Mononuclear cell (primary cell): ENCODE data around the gene ACBD5. TPM values are rescaled to one million over a fixed set of nuclear protein-coding genes. Genes with fewer than 3 reads are reported as not detected.
"Not testable (repeated sequence)": the region's sequence is repeated elsewhere in the genome, so short reads cannot be mapped to it uniquely, and the experiment has no call there.

Source experiments
- H3K27me3 ChIP-seq: 2 replicates; pipeline ENCODE4 v1.6.0; 2011; ENCODE audit warnings: low read length, control low read depth; ENCODE audit not compliant: insufficient read depth
- H3K4me1 ChIP-seq: 2 replicates; pipeline ENCODE4 v1.5.1; 2011; ENCODE audit warnings: mild to moderate bottlenecking, low read length, control low read depth; ENCODE audit not compliant: insufficient read depth
- H3K4me3 ChIP-seq: 2 replicates; pipeline ENCODE4 v1.5.1; 2011; ENCODE audit warnings: mild to moderate bottlenecking, low read length, moderate library complexity
- H3K9me3 ChIP-seq: 2 replicates; pipeline ENCODE4 v1.5.1; 2011; ENCODE audit warnings: low read depth, mild to moderate bottlenecking, control low read depth, low read length
- total RNA-seq: library from RNA; depleted of rRNA; stranded (reverse); fragments of >200 nt; gene quantifications from one replicate; pipeline ENCODE4 v1.2.3, GENCODE V29; 2012

The ACBD5 gene, protein sequence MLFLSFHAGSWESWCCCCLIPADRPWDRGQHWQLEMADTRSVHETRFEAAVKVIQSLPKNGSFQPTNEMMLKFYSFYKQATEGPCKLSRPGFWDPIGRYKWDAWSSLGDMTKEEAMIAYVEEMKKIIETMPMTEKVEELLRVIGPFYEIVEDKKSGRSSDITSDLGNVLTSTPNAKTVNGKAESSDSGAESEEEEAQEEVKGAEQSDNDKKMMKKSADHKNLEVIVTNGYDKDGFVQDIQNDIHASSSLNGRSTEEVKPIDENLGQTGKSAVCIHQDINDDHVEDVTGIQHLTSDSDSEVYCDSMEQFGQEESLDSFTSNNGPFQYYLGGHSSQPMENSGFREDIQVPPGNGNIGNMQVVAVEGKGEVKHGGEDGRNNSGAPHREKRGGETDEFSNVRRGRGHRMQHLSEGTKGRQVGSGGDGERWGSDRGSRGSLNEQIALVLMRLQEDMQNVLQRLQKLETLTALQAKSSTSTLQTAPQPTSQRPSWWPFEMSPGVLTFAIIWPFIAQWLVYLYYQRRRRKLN
- 35.8 TPM for total RNA-seq

DNA sequence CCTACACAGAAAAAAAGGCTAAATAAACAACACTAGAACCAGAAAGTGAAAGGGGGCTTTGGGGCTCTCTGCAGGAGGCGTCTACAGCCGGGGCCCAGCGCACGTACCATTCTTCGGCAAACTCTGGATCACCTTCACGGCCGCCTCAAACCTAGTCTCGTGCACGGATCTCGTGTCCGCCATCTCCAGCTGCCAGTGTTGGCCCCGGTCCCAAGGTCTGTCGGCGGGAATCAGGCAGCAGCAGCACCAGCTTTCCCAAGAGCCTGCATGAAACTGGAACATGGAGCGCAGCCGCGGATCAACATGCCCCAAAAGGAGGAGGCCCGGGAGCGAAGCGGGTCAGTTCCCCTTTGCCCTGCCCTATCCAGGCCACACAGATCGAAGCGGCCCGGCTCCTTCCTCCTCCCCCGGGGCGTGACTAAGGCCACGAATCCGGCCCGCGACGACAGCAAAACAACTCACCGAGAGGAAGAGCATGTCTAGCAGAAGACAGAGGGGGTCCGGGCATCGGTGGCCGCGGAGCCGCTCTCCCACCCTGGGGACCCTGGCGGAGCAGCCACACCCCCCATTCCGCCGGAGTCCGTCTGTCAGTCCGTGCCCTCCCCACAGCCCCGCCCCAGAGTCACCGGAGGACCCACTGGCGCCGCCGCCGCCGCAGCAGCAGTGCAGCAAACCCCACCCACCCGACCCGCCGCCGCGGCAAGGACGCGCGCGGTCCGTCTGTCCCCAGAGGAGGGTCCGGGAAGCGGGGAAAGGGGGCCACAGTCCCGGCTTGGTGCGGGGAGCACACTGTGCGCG lies at the start of gene ACBD5:
TSS of gene ACBD5 (minus strand) at position 586 of the 798 bp plus-strand sequence. CDS start at position 477, 109 bp downstream.
- H3K4me1 ChIP-seq, result peaks cover 28% of the 10 kb centered on the region
- H3K4me3 ChIP-seq, result peak within 1 kb of the TSS; percentile 69
- H3K9me3 ChIP-seq, result no peaks in the 10 kb centered on the region
- H3K27me3 ChIP-seq, result no peaks in the 10 kb centered on the region

DNA sequence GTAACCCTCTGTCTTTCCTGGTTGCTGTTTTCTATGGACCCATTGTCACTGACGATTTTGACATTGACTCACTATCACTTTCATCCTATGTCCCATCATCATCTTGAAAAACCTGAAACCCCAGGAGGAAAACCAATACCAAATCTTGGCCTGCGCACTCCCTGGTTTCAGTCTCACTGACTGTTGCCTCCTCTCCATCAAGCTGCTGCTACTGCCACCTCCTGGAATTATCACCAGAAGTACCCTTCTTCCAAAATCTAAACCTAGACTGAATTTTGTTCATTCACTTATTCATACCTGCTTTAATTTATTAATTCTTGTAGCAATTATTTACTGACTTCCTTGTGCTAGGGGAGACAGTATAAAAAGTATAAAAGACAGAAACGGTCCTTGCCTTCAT lies 44.5 kb upstream of the ACBD5 start:
- no peaks in the 10 kb centered on the region for H3K4me1 ChIP-seq
- no peaks in the 10 kb centered on the region for H3K27me3 ChIP-seq
- no peaks in the 10 kb centered on the region for H3K9me3 ChIP-seq
- no peak overlapping the region for H3K4me3 ChIP-seq

DNA sequence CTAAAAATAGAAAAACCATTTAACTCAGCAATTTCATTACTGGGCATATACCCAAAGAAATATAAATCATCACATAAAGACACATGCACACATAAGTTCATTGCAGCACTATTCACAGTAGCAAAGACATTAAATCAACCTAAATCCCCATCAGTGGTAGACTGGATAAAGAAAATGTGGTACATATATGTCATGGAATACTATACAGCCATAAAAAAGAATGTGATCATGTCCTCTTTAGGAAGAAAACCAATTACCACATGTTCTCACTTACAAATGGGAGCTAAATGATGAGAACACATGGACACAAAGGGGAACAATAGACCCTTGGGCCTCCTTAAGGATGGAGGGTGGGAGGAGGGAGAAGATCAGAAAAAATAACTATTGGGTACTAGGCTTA lies 36.0 kb upstream of the ACBD5 start:
- Histone ChIP-seq H3K4me3 (no peak overlapping the region), H3K27me3 (peaks cover 18% of the 10 kb centered on the region), H3K9me3 (no peaks in the 10 kb centered on the region), H3K4me1 (no peaks in the 10 kb centered on the region)

DNA sequence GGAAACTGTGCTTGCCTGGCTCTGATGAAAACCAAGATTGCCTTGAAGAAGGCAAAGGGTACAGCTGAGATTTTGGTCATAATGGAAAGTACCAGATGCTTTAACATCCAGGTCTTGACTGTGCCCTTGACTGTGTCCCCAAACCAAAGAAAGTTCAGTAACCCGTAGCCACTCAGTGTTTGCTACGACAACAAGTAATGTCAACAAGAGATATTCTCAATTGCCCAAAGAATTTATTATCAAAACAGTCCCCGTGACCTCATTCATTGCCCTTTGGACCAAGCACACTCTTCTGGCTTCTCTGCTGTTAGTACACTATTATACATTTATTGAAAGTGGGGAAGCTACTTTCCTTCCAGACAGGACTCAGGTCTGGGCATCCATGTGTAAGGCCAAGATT lies 25.4 kb upstream of the ACBD5 start:
- not testable (repeated sequence) for H3K9me3 ChIP-seq, H3K4me3 ChIP-seq, H3K4me1 ChIP-seq
- H3K27me3 ChIP-seq, result peaks cover 26% of the 10 kb centered on the region

DNA sequence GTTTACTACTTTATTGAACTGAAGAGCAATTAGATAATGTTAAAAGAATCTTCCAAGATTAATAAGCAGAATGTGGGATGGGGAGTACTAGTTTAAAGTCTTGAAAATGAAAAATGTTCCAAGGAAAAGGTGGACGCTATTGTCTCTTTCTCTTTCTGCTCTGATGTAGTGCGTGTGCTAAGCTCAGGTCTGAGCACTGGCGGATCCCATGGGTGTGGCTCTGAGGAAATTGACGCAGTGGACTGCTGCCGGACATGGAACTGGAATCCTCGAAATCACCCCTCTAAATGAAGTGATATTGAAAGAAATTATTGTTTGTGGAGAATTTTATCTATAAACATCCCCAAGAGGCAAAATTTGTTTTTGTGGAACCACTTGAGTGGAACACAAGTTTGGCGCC lies 22.2 kb upstream of the ACBD5 start:
- H3K4me3 ChIP-seq, H3K9me3 ChIP-seq: not testable (repeated sequence)
- Histone ChIP-seq H3K4me1 (peaks cover 17% of the 10 kb centered on the region), H3K27me3 (peaks cover 58% of the 10 kb centered on the region)

DNA sequence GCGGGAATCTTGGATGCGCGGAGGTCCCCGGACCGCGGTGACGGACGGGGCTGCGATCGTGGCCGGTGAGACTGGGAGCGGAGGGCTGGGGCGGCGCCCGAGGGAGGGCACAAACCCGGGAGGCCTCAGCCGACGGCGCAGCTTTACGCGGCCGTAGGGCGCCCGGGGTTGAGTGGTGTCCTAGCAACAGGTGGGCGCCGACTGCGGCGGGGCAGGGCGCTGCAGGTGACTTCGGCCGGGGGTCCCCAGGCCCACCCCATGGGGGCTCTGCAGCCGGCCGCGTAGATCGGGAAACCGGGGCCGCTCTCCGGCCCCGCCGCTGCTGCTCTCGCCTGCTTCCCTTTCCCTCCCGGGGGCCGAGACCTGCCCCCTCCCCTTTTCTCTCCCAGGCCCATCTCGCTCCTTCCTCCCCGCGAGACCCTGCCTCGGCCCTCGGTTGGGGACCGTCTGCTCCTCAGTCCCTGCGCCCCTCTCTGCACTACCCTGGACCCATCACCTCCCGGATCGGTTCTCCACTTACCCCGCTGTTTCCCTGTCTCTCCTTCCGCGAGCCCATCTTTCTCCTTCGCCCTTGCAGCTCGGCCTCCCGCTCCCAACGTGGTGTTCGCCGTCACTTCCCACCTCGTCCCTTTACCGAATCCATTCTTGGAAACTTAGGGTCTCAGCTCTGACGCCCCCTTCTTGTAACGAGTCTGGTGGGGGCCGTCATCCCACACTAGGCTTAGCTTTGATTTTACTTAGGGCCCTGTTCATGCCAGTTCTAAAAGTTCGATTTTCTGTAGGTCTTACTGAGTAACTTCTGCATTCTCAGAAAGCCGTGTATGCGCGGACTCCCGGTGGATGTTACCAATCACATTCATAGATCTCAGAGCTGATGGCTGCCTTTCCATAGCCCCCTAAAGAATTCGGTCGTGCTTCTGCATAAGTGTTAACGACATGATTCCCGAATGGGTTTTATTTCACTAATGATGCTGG lies 18.5 kb upstream of the ACBD5 start:
- Histone ChIP-seq H3K27me3 (peaks cover 64% of the 10 kb centered on the region), H3K9me3 (no peaks in the 10 kb centered on the region), H3K4me3 (peak overlapping the region; percentile 31), H3K4me1 (peaks cover 21% of the 10 kb centered on the region)

DNA sequence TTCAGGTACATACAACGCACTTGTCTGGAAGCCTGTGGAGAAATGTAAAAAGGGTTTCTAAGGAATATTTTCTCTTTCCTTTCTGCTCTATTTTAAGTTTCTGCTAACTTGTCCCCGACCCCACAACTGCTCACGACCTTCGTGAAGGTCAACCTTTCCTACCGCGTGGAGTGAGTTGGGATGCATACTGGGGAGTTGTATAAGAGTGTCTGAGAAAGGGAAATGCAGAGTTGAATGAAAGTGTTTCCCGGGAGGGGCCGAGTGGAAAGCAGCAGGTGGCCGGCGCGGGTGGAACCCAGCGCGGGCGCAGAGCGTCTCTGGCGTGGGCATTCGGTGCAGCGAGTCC lies 17.9 kb upstream of the ACBD5 start:
- peaks cover 61% of the 10 kb centered on the region for H3K27me3 ChIP-seq
- H3K9me3 ChIP-seq, result no peaks in the 10 kb centered on the region
- H3K4me3 ChIP-seq, result peak overlapping the region; percentile 31
- peaks cover 21% of the 10 kb centered on the region for H3K4me1 ChIP-seq

DNA sequence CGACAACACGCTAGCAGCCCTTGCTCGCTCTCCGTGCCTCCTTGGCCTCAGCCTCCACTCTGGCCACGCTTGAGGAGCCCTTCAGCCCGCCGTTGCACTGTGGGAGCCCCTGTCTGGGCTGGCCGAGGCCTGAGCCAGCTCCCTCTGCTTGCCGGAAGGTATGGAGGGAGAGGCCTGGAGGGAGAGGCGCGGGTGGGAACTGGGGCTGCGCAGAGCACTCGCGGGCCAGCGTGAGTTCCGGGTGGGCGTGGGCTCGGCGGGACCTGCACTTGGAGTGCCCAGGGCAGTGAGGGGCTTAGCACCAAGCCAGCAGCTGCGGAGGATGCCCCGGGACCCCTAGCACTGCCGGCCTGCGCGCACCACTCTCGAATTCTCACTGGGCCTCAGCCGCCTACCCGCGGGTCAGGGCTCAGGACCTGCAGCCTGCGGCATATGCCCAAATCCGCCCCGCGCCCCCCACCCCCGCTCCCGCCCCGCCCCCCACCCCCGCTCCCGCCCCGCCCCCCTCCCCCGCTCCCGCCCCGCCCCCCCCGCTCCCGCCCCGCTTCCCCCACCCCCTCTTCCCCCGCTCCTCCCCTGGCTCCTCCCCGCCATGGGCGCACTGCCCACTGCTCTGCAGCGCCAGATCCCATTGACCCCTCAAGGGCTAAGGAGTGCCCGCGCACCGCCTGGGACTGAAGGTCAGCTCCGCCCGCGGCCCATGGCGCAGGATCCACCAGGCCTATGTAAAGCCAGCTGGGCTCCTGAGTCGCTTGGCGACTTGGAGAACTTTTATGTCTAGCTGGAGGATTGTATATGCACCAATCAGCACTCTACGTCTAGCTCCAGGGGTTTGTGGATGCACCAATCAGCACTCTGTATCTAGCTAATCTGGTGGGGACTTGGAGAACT lies 15.9 kb upstream of the ACBD5 start:
- no peak overlapping the region for H3K4me3 ChIP-seq
- no peaks in the 10 kb centered on the region for H3K9me3 ChIP-seq
- H3K4me1 ChIP-seq, result peaks cover 30% of the 10 kb centered on the region
- peaks cover 43% of the 10 kb centered on the region for H3K27me3 ChIP-seq

DNA sequence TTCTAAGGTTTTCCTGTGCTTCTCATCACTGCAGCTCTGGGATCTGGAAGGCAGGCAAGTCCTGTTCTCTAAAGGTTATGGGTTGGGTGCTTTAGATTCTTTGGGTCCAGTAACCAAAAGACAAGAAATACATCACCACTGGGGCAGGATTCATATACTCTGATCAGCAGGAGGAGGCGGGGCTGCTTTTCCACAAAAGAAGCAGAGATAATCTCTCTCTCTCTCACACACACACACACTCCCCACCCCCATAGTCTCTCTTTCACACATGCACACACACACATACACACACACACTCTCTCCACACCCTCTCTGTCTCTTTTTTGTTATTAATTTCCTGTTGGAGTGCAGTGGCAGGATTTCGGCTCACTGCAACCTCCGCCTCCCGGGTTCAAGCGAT lies 13.0 kb upstream of the ACBD5 start:
- H3K4me1 ChIP-seq, result peaks cover 21% of the 10 kb centered on the region
- no peaks in the 10 kb centered on the region for H3K9me3 ChIP-seq
- no peak overlapping the region for H3K4me3 ChIP-seq
- H3K27me3 ChIP-seq, result peaks cover 14% of the 10 kb centered on the region

DNA sequence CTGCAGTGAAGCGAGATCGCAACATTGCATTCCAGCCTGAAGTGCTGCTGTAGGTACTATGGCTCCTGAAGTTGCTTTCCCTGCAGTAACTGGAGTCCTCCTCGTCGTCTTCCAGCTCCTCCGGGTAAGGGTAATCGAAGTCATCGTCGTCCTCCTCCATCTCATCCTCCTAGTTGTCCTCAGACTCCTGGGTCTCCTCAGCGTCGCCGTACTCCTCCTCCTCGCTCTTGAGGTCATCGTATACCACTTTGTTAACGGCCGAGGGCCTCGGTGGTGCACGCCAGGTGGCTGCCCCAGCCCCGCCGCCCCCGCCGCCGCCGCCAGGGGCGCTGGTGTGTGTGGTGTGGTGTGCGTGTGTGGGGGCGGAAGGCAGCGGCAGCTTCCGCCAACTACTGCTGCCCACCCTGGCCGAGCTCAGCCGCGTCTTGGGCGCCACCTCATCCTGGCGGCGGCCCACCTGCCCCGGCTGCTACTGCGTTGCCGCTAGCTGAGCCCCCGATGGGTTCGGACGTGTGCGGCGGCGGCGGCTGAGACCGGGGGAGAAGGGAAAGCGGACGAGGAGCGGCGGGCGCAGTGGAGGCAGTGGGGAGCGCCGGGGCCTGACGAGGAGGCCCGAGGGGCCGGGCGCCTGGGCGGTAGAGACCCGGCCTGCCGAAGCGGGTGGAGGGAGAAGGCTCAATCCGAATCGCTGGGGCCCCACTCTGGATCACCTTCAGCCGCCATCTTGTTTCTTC lies 11.8 kb upstream of the ACBD5 start:
- H3K27me3 ChIP-seq, result peaks cover 2% of the 10 kb centered on the region

DNA sequence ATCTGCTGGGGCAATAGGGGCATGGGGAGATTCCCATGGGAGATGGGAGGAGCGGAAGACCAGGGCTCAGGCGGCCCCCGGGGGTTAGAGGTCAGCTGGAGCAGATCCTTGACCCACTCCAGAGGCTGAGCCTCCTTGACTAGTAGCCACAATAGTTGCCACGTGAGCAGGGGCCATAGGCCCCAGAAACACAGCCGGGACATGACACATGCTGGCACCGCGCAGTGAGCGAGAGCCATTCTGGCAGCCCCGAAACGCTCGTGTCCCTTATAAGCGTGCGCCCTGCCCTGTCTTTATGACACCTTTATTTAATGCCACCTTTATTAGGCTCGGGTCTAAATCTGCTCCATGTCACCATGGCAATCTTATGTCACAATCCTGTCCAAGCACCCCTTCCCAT lies 11.0 kb upstream of the ACBD5 start:
- Histone ChIP-seq H3K4me3 (no peak overlapping the region), H3K27me3 (no peaks in the 10 kb centered on the region), H3K4me1 (peaks cover 9% of the 10 kb centered on the region), H3K9me3 (no peaks in the 10 kb centered on the region)

More for the DNA sequence above, 11.8 kb upstream of the ACBD5 start:
- H3K4me1 ChIP-seq, result peaks cover 9% of the 10 kb centered on the region
- H3K4me3 ChIP-seq, result peak overlapping the region; percentile 57
- H3K9me3 ChIP-seq, result no peaks in the 10 kb centered on the region

DNA sequence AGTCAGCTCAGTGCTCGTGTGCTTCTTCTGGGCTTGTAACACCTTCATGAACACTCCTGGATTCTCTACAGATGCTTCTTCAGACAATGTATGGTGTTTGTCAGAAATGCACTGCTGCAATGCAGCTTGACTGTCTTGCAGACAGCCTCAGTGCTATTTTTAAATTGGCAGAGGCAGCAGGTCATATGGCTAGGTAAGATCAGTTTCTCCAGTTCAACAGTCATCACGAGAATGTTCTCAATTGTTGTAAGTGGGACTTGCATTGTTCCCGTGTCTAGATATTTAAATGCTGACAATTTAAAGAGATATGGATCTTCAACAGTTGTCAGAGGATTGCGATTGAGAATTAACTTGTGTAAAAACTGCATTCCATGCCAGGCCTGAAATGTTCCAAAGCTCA lies 7.6 kb upstream of the ACBD5 start:
- no peak overlapping the region for H3K4me3 ChIP-seq
- peaks cover 11% of the 10 kb centered on the region for H3K4me1 ChIP-seq
- H3K9me3 ChIP-seq, result no peaks in the 10 kb centered on the region
- H3K27me3 ChIP-seq, result no peaks in the 10 kb centered on the region

DNA sequence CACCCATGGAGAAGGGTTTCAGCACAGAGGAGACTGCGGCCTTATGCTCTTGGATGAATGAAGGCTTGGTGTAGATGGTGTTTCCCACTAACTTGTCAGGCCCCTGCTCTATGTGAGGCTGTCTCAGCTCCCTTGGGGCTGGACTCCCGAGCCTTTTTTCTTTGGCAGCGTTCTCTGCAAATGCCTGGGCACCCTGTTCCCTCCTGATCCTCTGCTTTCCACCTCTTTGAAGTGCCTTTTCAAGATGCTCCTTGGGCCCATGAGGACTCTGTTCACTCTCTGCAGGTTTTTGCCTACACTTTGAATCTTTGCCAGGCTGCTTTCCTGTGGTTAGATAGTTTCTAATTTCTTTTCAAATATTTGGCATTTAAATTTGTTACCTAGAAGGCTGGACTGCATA lies 6.8 kb upstream of the ACBD5 start:
- Histone ChIP-seq H3K4me1 (peaks cover 10% of the 10 kb centered on the region), H3K27me3 (no peaks in the 10 kb centered on the region), H3K9me3 (no peaks in the 10 kb centered on the region), H3K4me3 (no peak overlapping the region)
